Heart left ventricle (tissue), 13 donors: ENCODE data around the gene NFE2L1.
"Not testable (repeated sequence)": the region's sequence is repeated elsewhere in the genome, so short reads cannot be mapped to it uniquely, and the experiment has no call there.

Experiments
- CTCF ChIP-seq, 12 donors: fragments of 200-600 bp; sonication (generic) in 4 of 12; IDR thresholded peaks; one replicate each; pipeline versions ENCODE4 v1.5.0 to v1.8.0; 2018 to 2022; ENCODE audit warnings: antibody characterized with exemption in 12 of 12, mild to moderate bottlenecking in 5 of 12
- POLR2A ChIP-seq, 2 donors: fragments of 450-650 bp; IDR thresholded peaks; one replicate each; pipeline ENCODE4 v1.6.1; 2017; ENCODE audit warnings: antibody characterized with exemption in 2 of 2, mild to moderate bottlenecking in 2 of 2, moderate library complexity in 2 of 2
- donor health status: ischemic (EF 13 %, LVEDD 7.1; RV severe dilation, severe dysfunction).
- donor health status: DM: no; HTN: yes; CAD: no.
- donor health status: DM: no; HTN: no; CAD: no.
- donor health status: ischemic (EF 25% LVEDD 6.9; RV normal size, moderate dysfunction).
- donor health status: ischemic (EF 25% LVEDD 5.7; RV mildly dilated, moderate dysfunction).
- donor health status: ischemic (EF 35%, LVEDD 5.7; RV mildly dilated, moderate dysfunction).
- donor health status: nonischemic (EF 11% LVEDD 7.7; RV severe dilation, severe dysfunction).
- donor health status: DM: yes; HTN: yes; CAD: no.
- donor health status: PGD.
- donor health status: ischemic (EF 29% LVEDD 5.4; RV normal size, mild dysfunction).
- donor health status: nonischemic (EF 23%, LVEDD 6.1; RV moderate dilation, normal function).

- not testable (repeated sequence) for TF ChIP-seq POLR2A, CTCF (IDR thresholded peaks at IDR 0.05)
Measured at GRCh38 chr17:48067808-48068207, 19.6 kb downstream of the NFE2L1 start.
